SJSA1 (cell line): ENCODE measurements around the gene SDHA. TPM values are rescaled to one million over a fixed set of nuclear protein-coding genes. Genes with fewer than 3 reads are reported as not detected.
"Not testable (repeated sequence)": the region's sequence is repeated elsewhere in the genome, so short reads cannot be mapped to it uniquely, and the experiment has no call there.

Experiments used
- DNase-seq, 2 experiments: peaks; one replicate each; pipeline ENCODE4 v3.0.0-alpha.2; 2015 to 2020; ENCODE audit warnings: low spot score in 2 of 2, low read depth in 1 of 2
- H3K27ac ChIP-seq: fragments of 250-450 bp; sonication (Bioruptor Pico); 2 replicates; pipeline ENCODE4 v1.5.1; 2020; ENCODE audit warnings: mild to moderate bottlenecking, moderate library complexity
- H3K27me3 ChIP-seq: fragments of 250-450 bp; sonication (Bioruptor Pico); replicated peaks from 2 replicates; pipeline ENCODE4 v1.5.1; 2020; ENCODE audit warnings: mild to moderate bottlenecking, moderate library complexity
- H3K36me3 ChIP-seq: fragments of 250-450 bp; sonication (Bioruptor Pico); 2 replicates; pipeline ENCODE4 v1.5.1; 2020; ENCODE audit warnings: mild to moderate bottlenecking
- H3K4me1 ChIP-seq: fragments of 250-450 bp; sonication (Bioruptor Pico); replicated peaks from 2 replicates; pipeline ENCODE4 v1.6.1; 2021; ENCODE audit warnings: mild to moderate bottlenecking
- H3K4me3 ChIP-seq: fragments of 250-450 bp; sonication (Bioruptor Pico); 2 replicates; pipeline ENCODE4 v1.5.1; 2020; ENCODE audit warnings: mild to moderate bottlenecking
- H3K9me3 ChIP-seq: fragments of 250-450 bp; sonication (Bioruptor Pico); replicated peaks from 2 replicates; pipeline ENCODE4 v1.5.1; 2020; ENCODE audit warnings: mild to moderate bottlenecking
- total RNA-seq: library from RNA; depleted of rRNA; stranded (reverse); fragments of >200 nt; shearing (Covaris generic); gene quantifications from 2 replicates; pipeline ENCODE4 v1.2.3, GENCODE V29; 2014; rRNA removed

SDHA gene
- total RNA-seq: 57.1 and 63.5 TPM in 2 replicates

- peak; percentile 94 to 96 for DNase-seq
- H3K27ac ChIP-seq: peak within 1 kb of the TSS; percentile 30
- H3K9me3 ChIP-seq, H3K27me3 ChIP-seq: not testable (repeated sequence)
- H3K36me3 ChIP-seq: peaks cover 19% of the 10 kb centered on the region
- peaks cover 11% of the 10 kb centered on the region for H3K4me1 ChIP-seq
- H3K4me3 ChIP-seq: peak within 1 kb of the TSS; percentile 83
These were observed at the start of gene SDHA, which contains the start of gene CCDC127 for GRCh38 chr5:217494-218456. SDHA (plus strand) TSS chr5:218320; CDS start chr5:218356, 36 bp downstream. CCDC127 (minus strand) TSS chr5:218153; CDS start chr5:216849, 1,304 bp downstream.

GRCh38 chr5:169071-169727, 48.9 kb upstream of the SDHA start:
- Histone ChIP-seq H3K27me3 (no peaks in the 10 kb centered on the region), H3K36me3 (no peaks in the 10 kb centered on the region), H3K4me1 (peaks cover 29% of the 10 kb centered on the region), H3K27ac (peak overlapping the region; percentile 84), H3K4me3 (no peak overlapping the region), H3K9me3 (no peaks in the 10 kb centered on the region)
- no peak for DNase-seq

- Histone ChIP-seq H3K4me1 (peaks cover 29% of the 10 kb centered on the region), H3K27me3 (no peaks in the 10 kb centered on the region), H3K9me3 (no peaks in the 10 kb centered on the region), H3K27ac (no peak overlapping the region), H3K4me3 (no peak overlapping the region), H3K36me3 (no peaks in the 10 kb centered on the region)
- no peak for DNase-seq
These were observed 48.4 kb upstream of the SDHA start for GRCh38 chr5:169728-170094.

GRCh38 chr5:170971-171800, 46.9 kb upstream of the SDHA start:
- H3K27ac ChIP-seq: no peak overlapping the region
- H3K9me3 ChIP-seq: no peaks in the 10 kb centered on the region
- no peaks in the 10 kb centered on the region for H3K27me3 ChIP-seq
- no peak overlapping the region for H3K4me3 ChIP-seq
- no peaks in the 10 kb centered on the region for H3K36me3 ChIP-seq
- no peak for DNase-seq
- H3K4me1 ChIP-seq: peaks cover 29% of the 10 kb centered on the region

GRCh38 chr5:171801-172331, 46.3 kb upstream of the SDHA start:
- Histone ChIP-seq H3K9me3 (no peaks in the 10 kb centered on the region), H3K4me3 (no peak overlapping the region), H3K36me3 (no peaks in the 10 kb centered on the region), H3K4me1 (peaks cover 26% of the 10 kb centered on the region), H3K27me3 (no peaks in the 10 kb centered on the region), H3K27ac (no peak overlapping the region)
- DNase-seq: no peak

GRCh38 chr5:172421-172820, 45.7 kb upstream of the SDHA start:
- Histone ChIP-seq H3K4me3 (no peak overlapping the region), H3K9me3 (no peaks in the 10 kb centered on the region), H3K36me3 (no peaks in the 10 kb centered on the region), H3K4me1 (peaks cover 24% of the 10 kb centered on the region), H3K27me3 (no peaks in the 10 kb centered on the region), H3K27ac (no peak overlapping the region)
- DNase-seq: no peak

GRCh38 chr5:172841-173251, 45.3 kb upstream of the SDHA start:
- peaks cover 20% of the 10 kb centered on the region for H3K4me1 ChIP-seq
- no peaks in the 10 kb centered on the region for H3K9me3 ChIP-seq
- H3K27ac ChIP-seq: no peak overlapping the region
- no peaks in the 10 kb centered on the region for H3K27me3 ChIP-seq
- DNase-seq: no peak
- no peaks in the 10 kb centered on the region for H3K36me3 ChIP-seq
- H3K4me3 ChIP-seq: no peak overlapping the region

- Histone ChIP-seq H3K27me3 (no peaks in the 10 kb centered on the region), H3K4me3 (no peak overlapping the region), H3K27ac (no peak overlapping the region), H3K4me1 (peaks cover 12% of the 10 kb centered on the region), H3K36me3 (no peaks in the 10 kb centered on the region), H3K9me3 (no peaks in the 10 kb centered on the region)
- no peak for DNase-seq
These were observed 44.5 kb upstream of the SDHA start for GRCh38 chr5:173392-174290.

GRCh38 chr5:174291-174600, 43.9 kb upstream of the SDHA start:
- Histone ChIP-seq H3K4me3 (no peak overlapping the region), H3K36me3 (no peaks in the 10 kb centered on the region), H3K27me3 (no peaks in the 10 kb centered on the region), H3K9me3 (no peaks in the 10 kb centered on the region), H3K27ac (no peak overlapping the region), H3K4me1 (peaks cover 6% of the 10 kb centered on the region)
- no peak for DNase-seq

- Histone ChIP-seq H3K4me1 (no peaks in the 10 kb centered on the region), H3K27me3 (no peaks in the 10 kb centered on the region), H3K9me3 (no peaks in the 10 kb centered on the region), H3K36me3 (no peaks in the 10 kb centered on the region), H3K27ac (no peak overlapping the region), H3K4me3 (no peak overlapping the region)
- DNase-seq: no peak
These were observed 43.1 kb upstream of the SDHA start for GRCh38 chr5:174876-175465.

GRCh38 chr5:176296-176823, 41.8 kb upstream of the SDHA start:
- Histone ChIP-seq H3K4me1 (no peaks in the 10 kb centered on the region), H3K27me3 (no peaks in the 10 kb centered on the region), H3K36me3 (no peaks in the 10 kb centered on the region), H3K9me3 (no peaks in the 10 kb centered on the region), H3K27ac (no peak overlapping the region), H3K4me3 (no peak overlapping the region)
- no peak for DNase-seq

GRCh38 chr5:178110-178509, 40.0 kb upstream of the SDHA start:
- no peaks in the 10 kb centered on the region for H3K27me3 ChIP-seq
- no peak overlapping the region for H3K27ac ChIP-seq
- no peaks in the 10 kb centered on the region for H3K9me3 ChIP-seq
- DNase-seq: no peak
- no peak overlapping the region for H3K4me3 ChIP-seq
- H3K4me1 ChIP-seq: no peaks in the 10 kb centered on the region
- H3K36me3 ChIP-seq: no peaks in the 10 kb centered on the region
